Hepatocyte (in vitro differentiated cells): Measurements from ENCODE around the gene C16orf87. TPM values are rescaled to one million over a fixed set of nuclear protein-coding genes. Genes with fewer than 3 reads are reported as not detected.
A peak's percentile ranks its signal among the peaks of the same experiment; 100 is the strongest.

Experiments
- DNase-seq: peaks from one replicate; pipeline ENCODE4 v3.0.0-alpha.2; 2016; ENCODE audit warnings: low spot score
- H2AFZ ChIP-seq: fragments of 200-600 bp; sonication (generic); 2 replicates; pipeline ENCODE4 v1.6.0; 2016; ENCODE audit warnings: antibody characterized with exemption, mild to moderate bottlenecking
- H3K27ac ChIP-seq: fragments of 200-600 bp; sonication (generic); 2 replicates; pipeline ENCODE4 v1.5.1; 2016; ENCODE audit warnings: mild to moderate bottlenecking
- H3K27me3 ChIP-seq: fragments of 200-600 bp; sonication (generic); 2 replicates; pipeline ENCODE4 v1.6.1; 2016
- H3K36me3 ChIP-seq: fragments of 200-600 bp; sonication (generic); replicated peaks from 2 replicates; pipeline ENCODE4 v1.5.1; 2016; ENCODE audit warnings: low read depth; ENCODE audit not compliant: insufficient read depth
- H3K4me1 ChIP-seq: fragments of 200-600 bp; sonication (generic); 2 replicates; pipeline ENCODE4 v1.5.1; 2016; ENCODE audit warnings: mild to moderate bottlenecking, moderate library complexity; ENCODE audit not compliant: insufficient read depth
- H3K4me2 ChIP-seq: fragments of 200-600 bp; sonication (generic); 2 replicates; pipeline ENCODE4 v1.6.0; 2016
- H3K4me3 ChIP-seq: fragments of 200-600 bp; sonication (generic); 2 replicates; pipeline ENCODE4 v1.5.1; 2016; ENCODE audit warnings: mild to moderate bottlenecking
- H3K79me2 ChIP-seq: fragments of 200-600 bp; sonication (generic); 2 replicates; pipeline ENCODE4 v1.6.0; 2017; ENCODE audit warnings: mild to moderate bottlenecking
- H3K9me2 ChIP-seq: fragments of 200-600 bp; sonication (generic); replicated peaks from 2 replicates; pipeline ENCODE4 v1.6.0; 2017; ENCODE audit warnings: mild to moderate bottlenecking; ENCODE audit not compliant: insufficient read depth
- H3K9me3 ChIP-seq: fragments of 200-600 bp; sonication (generic); 2 replicates; pipeline ENCODE4 v1.5.1; 2016; ENCODE audit warnings: low read depth, mild to moderate bottlenecking
- H4K20me1 ChIP-seq: fragments of 200-600 bp; sonication (generic); 2 replicates; pipeline ENCODE4 v1.6.0; 2016; ENCODE audit warnings: mild to moderate bottlenecking; ENCODE audit not compliant: insufficient read depth, poor library complexity, severe bottlenecking
- EZH2 ChIP-seq: fragments of 200-600 bp; sonication (generic); IDR thresholded peaks from 2 replicates; pipeline ENCODE4 v1.6.1; 2016; ENCODE audit warnings: antibody characterized with exemption, mild to moderate bottlenecking, borderline replicate concordance
- EZH2phosphoT487 ChIP-seq: fragments of 200-600 bp; sonication (generic); IDR thresholded peaks from one replicate; pipeline ENCODE4 v1.6.1; 2018; ENCODE audit warnings: antibody characterized with exemption, mild to moderate bottlenecking, low read depth, moderate library complexity; ENCODE audit not compliant: unreplicated experiment, severe bottlenecking
- WGBS: methylation state at CpG from one replicate; pipeline ENCODE4 v1.1.6; 2016; ENCODE audit warnings: low lambda C conversion rate; ENCODE audit errors: missing lambda C conversion rate; 5-methylcytosine and 5-hydroxymethylcytosine counted together
- polyA plus RNA-seq: library from polyadenylated mRNA; unstranded; fragments of >200 nt; fragmentation: Nextera tagmentation; extraction: Ambion mirVana; gene quantifications from 2 replicates; pipeline ENCODE4 v1.2.1, GENCODE V29; 2016
- total RNA-seq: library from RNA; depleted of rRNA; stranded (reverse); fragments of >200 nt; gene quantifications from 2 replicates; pipeline ENCODE4 v1.2.3, GENCODE V29; 2014
- TF ChIP-seq, protein P1 (sequence below): fragments of 200-600 bp; sonication (generic); IDR thresholded peaks from 2 replicates; pipeline ENCODE4 v1.5.1; 2016; ENCODE audit warnings: antibody characterized with exemption, mild to moderate bottlenecking; ENCODE audit not compliant: poor library complexity

C16orf87 gene
- total and polyA plus RNA-seq, 2 experiments from 2014 or later = 24.9 to 25.1 TPM

DNA sequence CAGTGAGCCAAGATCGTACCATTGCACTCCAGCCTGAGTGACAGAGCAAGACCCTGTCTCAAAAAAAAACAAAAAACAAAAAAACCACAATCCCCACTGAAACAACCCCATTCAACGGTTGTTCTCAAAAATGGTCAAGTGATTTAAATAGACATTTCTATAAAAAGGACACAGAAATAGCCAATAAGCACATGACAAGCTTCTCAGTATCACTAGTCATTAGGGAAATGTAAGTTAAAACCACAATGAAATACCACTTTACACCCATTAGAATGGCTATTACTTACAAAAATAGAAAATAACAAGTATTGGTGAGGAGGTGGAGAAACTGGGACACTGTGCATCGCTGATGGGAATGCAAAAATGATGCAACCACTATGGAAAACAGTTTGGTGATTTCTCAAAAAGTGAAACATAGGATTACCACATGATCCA lies 56.2 kb downstream of the C16orf87 start:
- Histone ChIP-seq H3K79me2 (no peaks in the 10 kb centered on the region), H3K27me3 (no peaks in the 10 kb centered on the region), H3K9me3 (no peaks in the 10 kb centered on the region), H3K9me2 (no peaks in the 10 kb centered on the region), H3K4me2 (no peak overlapping the region), H3K36me3 (no peaks in the 10 kb centered on the region), H3K4me1 (no peaks in the 10 kb centered on the region), H3K27ac (no peak overlapping the region), H2AFZ (no peak overlapping the region), H4K20me1 (no peaks in the 10 kb centered on the region), H3K4me3 (no peak overlapping the region)
- DNase-seq = no peak
- 88% methylated on average over 3 of the region's 3 CpGs for WGBS
- no peak for TF ChIP-seq EZH2phosphoT487
- no peak for TF ChIP-seq EZH2
- TF ChIP-seq, protein P1, sequence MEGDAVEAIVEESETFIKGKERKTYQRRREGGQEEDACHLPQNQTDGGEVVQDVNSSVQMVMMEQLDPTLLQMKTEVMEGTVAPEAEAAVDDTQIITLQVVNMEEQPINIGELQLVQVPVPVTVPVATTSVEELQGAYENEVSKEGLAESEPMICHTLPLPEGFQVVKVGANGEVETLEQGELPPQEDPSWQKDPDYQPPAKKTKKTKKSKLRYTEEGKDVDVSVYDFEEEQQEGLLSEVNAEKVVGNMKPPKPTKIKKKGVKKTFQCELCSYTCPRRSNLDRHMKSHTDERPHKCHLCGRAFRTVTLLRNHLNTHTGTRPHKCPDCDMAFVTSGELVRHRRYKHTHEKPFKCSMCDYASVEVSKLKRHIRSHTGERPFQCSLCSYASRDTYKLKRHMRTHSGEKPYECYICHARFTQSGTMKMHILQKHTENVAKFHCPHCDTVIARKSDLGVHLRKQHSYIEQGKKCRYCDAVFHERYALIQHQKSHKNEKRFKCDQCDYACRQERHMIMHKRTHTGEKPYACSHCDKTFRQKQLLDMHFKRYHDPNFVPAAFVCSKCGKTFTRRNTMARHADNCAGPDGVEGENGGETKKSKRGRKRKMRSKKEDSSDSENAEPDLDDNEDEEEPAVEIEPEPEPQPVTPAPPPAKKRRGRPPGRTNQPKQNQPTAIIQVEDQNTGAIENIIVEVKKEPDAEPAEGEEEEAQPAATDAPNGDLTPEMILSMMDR = no peak

- 93% methylated on average over 4 of the region's 4 CpGs for WGBS
- no peak for TF ChIP-seq EZH2phosphoT487
- no peak for TF ChIP-seq EZH2
- TF ChIP-seq, protein P1 = no peak
- Histone ChIP-seq H3K27me3 (no peaks in the 10 kb centered on the region), H3K27ac (no peak overlapping the region), H3K9me2 (no peaks in the 10 kb centered on the region), H3K4me2 (no peak overlapping the region), H3K4me3 (no peak overlapping the region), H3K9me3 (no peaks in the 10 kb centered on the region), H3K36me3 (no peaks in the 10 kb centered on the region), H2AFZ (no peak overlapping the region), H4K20me1 (no peaks in the 10 kb centered on the region), H3K79me2 (no peaks in the 10 kb centered on the region), H3K4me1 (no peaks in the 10 kb centered on the region)
- DNase-seq = no peak
Observed at GRCh38 chr16:46772463-46772862, 58.5 kb downstream of the C16orf87 start.

DNA sequence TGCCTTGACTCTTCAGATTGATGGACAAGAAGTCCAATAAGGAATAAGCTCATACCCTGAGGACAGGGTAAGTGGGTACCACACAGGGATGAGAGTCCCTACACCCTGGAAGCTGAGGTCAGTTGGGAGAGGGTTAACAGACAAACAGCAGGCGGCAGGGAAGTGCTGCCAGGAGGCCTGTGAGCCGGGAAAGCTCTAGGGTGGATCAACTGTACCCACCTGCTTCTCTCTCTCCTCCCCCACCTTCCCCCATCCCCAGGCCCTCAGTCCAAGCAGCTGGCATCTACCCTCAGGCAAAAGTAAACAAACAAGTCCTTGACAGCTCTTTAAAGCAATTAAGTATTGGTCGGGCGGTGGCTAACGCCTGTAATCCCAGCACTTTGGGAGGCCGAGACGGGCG lies 62.2 kb downstream of the C16orf87 start:
- no peak overlapping the region for H3K4me2 ChIP-seq
- no peaks in the 10 kb centered on the region for H3K4me1 ChIP-seq
- H3K9me2 ChIP-seq = no peaks in the 10 kb centered on the region
- H3K9me3 ChIP-seq = no peaks in the 10 kb centered on the region
- no peak overlapping the region for H3K27ac ChIP-seq
- TF ChIP-seq, protein P1 = no peak
- no peak for TF ChIP-seq EZH2
- no peak for TF ChIP-seq EZH2phosphoT487
- H3K4me3 ChIP-seq = no peak overlapping the region
- H3K79me2 ChIP-seq = no peaks in the 10 kb centered on the region
- no peaks in the 10 kb centered on the region for H3K27me3 ChIP-seq
- H2AFZ ChIP-seq = no peak overlapping the region
- H3K36me3 ChIP-seq = no peaks in the 10 kb centered on the region
- peak; percentile 29 for DNase-seq
- no peaks in the 10 kb centered on the region for H4K20me1 ChIP-seq
- 65% methylated on average over 8 of the region's 8 CpGs for WGBS

DNA sequence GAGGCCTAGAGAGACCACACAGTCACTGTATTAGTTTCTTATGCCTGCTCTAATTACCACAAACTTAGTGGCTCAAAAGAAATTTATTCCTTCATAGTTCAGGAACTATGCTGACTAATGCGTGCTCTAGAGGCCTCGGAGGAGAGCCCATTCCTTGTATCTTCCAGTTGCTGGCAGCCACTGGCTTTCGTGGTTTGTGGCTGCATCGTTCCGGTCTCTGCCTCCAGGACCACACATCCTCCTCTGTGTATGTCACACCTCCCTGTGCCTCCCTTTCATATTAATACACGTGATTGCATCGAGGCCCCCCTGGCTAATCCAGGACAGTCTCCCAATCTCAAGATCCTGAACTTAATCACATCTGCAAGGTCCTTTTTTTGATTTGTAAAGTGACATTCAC lies 65.9 kb downstream of the C16orf87 start:
- no peak for TF ChIP-seq EZH2
- TF ChIP-seq, protein P1 = no peak
- no peak for TF ChIP-seq EZH2phosphoT487
- Histone ChIP-seq H4K20me1 (no peaks in the 10 kb centered on the region), H2AFZ (no peak overlapping the region)

More for the DNA sequence above, 65.9 kb downstream of the C16orf87 start:
- WGBS = 85% methylated on average over 7 of the region's 7 CpGs
- H3K27me3 ChIP-seq = no peaks in the 10 kb centered on the region
- DNase-seq = no peak
- no peak overlapping the region for H3K4me3 ChIP-seq
- no peaks in the 10 kb centered on the region for H3K9me3 ChIP-seq
- no peak overlapping the region for H3K27ac ChIP-seq
- no peaks in the 10 kb centered on the region for H3K79me2 ChIP-seq
- H3K4me2 ChIP-seq = no peak overlapping the region
- no peaks in the 10 kb centered on the region for H3K9me2 ChIP-seq
- H3K36me3 ChIP-seq = no peaks in the 10 kb centered on the region
- H3K4me1 ChIP-seq = no peaks in the 10 kb centered on the region
